GM10266 (cell line): Measurements from ENCODE around the gene CUEDC1.
"Not testable (repeated sequence)": the region's sequence is repeated elsewhere in the genome, so short reads cannot be mapped to it uniquely, and the experiment has no call there.

ENCODE experiments used
- DNase-seq: peaks from one replicate; pipeline ENCODE4 v3.0.0; 2012; ENCODE audit errors: extremely low spot score
- TF ChIP-seq, protein P1 (sequence below): IDR thresholded peaks from 2 replicates; pipeline ENCODE4 v1.5.1; 2012; ENCODE audit warnings: mild to moderate bottlenecking, low read depth; ENCODE audit not compliant: control insufficient read depth, insufficient read depth; ENCODE audit errors: missing control alignments

Gene CUEDC1

GRCh38 chr17:57926723-57927047, 28.5 kb downstream of the CUEDC1 start:
- TF ChIP-seq, protein P1, sequence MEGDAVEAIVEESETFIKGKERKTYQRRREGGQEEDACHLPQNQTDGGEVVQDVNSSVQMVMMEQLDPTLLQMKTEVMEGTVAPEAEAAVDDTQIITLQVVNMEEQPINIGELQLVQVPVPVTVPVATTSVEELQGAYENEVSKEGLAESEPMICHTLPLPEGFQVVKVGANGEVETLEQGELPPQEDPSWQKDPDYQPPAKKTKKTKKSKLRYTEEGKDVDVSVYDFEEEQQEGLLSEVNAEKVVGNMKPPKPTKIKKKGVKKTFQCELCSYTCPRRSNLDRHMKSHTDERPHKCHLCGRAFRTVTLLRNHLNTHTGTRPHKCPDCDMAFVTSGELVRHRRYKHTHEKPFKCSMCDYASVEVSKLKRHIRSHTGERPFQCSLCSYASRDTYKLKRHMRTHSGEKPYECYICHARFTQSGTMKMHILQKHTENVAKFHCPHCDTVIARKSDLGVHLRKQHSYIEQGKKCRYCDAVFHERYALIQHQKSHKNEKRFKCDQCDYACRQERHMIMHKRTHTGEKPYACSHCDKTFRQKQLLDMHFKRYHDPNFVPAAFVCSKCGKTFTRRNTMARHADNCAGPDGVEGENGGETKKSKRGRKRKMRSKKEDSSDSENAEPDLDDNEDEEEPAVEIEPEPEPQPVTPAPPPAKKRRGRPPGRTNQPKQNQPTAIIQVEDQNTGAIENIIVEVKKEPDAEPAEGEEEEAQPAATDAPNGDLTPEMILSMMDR, result no peak

DNA sequence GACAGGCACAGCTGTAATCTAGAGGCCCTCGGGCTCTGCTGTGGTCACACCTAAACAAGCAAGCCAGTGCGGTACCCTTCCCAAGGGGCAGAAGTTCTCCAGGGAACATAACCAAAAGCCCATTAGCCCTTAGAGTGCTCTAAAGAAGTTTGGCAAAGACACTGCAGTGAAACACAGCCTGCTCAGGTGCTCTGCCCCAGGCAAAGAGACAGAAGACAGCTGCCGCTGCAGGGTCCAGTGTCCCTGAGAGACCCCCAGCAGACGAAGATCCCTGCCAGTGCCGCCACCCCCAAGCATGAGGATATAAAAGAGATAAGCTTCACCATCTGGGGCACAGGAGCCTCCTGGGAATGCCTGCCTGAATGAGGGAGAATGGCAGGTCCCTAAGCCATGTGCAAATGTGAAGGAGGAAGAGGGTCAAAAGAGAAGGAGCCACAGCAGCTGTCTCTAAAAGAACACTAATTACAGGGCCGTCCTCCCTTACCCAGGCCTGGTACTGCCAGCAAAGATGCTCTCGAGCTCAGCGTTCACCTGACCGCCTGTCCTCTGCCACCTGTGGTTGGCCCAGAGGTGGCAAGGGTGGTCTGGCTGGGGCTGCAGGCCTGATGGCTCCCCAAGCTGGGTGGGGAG, 29.7 kb downstream of the CUEDC1 start:
- TF ChIP-seq, protein P1, result no peak
- DNase-seq, result no peak

More at GRCh38 chr17:57926723-57927047, 28.5 kb downstream of the CUEDC1 start:
- DNase-seq, result no peak

- TF ChIP-seq, protein P1, result no peak
- no peak for DNase-seq
Measured at GRCh38 chr17:57924677-57925076, 30.5 kb downstream of the CUEDC1 start.

DNA sequence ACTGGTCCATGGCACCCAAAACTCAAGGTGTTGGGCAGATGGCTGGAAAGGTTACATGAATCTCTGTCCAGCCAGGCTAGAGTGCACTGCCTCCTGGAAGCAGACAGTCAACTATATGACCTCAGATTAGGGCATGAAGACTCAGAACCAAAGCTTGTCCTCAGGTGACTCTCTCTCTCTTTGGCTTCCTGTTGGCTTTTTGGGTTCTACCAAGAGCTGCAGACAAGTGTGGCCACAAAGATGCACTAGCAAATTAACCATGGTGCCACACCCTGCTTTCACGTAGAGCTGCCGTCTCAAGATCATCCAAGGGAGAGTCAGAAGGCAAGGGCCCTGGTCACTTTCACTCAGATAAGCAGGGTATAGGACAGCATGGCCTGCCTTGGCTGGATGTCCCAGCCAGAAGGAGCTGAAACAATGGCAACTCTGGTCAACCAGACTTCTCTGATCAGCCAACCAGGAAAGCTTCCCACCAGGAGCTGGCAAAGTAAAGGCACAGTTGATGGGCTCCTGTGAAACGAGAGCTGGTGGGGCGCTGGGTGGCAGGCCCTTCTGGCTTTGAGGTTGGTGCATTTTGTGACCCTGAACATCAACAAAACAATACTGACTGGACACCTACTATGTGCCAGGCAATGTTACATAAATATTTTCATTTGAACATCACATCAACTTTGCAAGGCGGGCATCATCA, 31.9 kb downstream of the CUEDC1 start:
- no peak for DNase-seq
- TF ChIP-seq, protein P1, result no peak

DNA sequence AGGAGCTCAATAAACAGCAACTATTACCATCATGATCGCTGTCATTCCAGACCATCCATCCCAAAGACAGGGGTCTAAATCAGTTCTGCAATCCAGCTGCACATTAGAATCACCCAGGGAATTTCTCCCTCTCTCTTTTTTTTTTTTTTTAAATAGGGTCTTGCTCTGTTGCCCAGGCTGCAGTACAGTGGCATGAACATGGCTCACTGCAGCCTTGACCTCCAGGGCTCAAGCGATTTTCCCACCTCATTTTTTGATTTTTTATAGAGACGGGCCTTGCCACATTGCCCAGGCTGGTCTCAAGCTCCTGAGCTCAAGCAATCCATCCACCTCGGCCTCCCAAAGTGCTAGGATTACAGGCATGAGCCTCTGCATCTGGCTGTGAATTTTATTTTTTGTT, 32.5 kb downstream of the CUEDC1 start:
- not testable (repeated sequence) for DNase-seq

DNA sequence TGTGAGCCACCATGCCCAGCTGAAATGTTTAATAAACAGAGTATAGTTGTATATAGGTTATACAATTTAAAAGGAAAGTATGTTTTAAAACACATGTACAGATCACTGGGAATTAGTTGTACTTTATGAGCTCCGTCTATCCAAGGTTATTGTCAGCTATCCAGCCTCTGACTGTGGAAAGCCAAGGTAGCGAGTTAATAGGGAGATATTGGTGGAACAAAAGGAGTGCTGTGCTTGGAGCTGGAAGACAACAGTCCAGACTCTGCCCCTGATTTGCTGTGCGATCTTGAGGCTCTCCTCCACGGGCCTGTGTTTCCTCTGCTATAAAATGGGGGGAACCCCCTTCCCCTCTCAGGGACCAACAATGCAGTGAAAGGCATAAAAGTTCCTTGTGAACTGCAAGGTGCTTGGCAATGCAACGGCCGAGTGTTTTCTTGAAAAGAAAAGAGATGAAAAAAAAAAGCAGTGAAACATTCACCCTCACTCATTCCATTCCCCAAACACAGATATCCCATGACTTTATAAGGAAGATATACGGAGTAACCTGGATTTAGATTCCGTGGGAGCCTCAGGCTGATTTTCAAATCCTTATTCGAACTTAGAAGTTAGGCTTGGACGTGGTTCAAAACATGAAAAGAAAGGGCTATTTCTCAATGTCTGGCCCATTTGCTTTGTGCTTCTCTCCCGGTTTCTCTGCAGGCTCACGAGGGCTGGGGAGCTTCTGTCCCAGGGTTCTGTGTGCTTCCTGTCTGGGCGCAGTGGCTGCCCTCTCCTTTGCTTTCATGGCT, 34.1 kb downstream of the CUEDC1 start:
- no peak for DNase-seq
- TF ChIP-seq, protein P1, result no peak

GRCh38 chr17:57919918-57920317, 35.3 kb downstream of the CUEDC1 start:
- DNase-seq, result no peak
- TF ChIP-seq, protein P1, result no peak
